ENCODE data around the gene KLHL2. TPM values are rescaled to one million over a fixed set of nuclear protein-coding genes. Genes with fewer than 3 reads are reported as not detected.
"Not testable (repeated sequence)": the region's sequence is repeated elsewhere in the genome, so short reads cannot be mapped to it uniquely, and the experiment has no call there.

KLHL2 gene
- total RNA-seq, 5 donors from 2014 or later (not counting 1 experiment from before 2014, with no cell fraction given): 18.9 to 24.6 (median 21.1) TPM

DNA sequence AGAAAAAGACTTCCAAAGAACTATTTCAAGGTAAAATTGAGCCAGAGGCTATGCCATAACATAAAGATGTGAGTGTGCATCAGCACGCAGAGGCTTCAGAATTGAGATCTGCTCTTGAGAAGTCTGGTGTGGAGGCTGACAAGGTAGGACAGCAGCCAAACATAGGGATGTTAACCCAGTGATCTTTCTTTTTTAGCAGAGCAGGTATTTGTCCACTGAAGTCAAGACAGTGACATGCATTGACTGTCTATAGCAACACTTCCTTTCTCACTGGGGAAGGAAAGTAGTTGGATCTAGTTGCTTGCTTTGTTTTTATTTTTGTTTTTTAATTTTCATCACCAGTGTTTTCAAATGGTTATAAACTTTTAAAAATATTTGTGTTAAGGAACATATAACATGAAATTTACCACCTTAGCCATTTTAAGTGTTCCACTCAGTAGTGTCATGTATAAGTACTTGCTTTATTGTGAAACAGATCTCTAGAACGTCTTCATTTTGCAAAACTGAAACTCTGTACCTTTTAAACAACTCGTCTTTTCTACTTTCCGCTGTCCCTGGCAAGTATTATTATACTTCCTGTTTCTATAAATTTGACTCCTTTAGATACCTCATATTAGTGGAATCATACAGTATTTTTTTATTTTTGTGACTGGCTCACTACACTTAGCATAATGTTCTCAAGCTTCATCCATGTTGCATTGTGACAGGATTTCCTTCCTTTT lies 79.4 kb downstream of the KLHL2 start:
- H3K4me3 ChIP-seq (ENCODE audit: control insufficient read depth in 1 of 2, extremely low read depth in 1 of 2, low read length in 1 of 2); DNase-seq; CTCF ChIA-PET; H3K27me3 ChIP-seq (replicated peaks in 1 of 2; ENCODE audit: control insufficient read depth in 2 of 2, extremely low read depth in 1 of 2, insufficient read depth in 2 of 2, low read length in 1 of 2); H3K9me3 Mint-ChIP-seq; POLR2A ChIA-PET; H3K27me3 Mint-ChIP-seq; H3K9me3 ChIP-seq; H3K4me1 ChIP-seq (ENCODE audit: control insufficient read depth in 1 of 2, extremely low read depth in 1 of 2, insufficient read depth in 2 of 2, low read length in 2 of 2); H3K36me3 ChIP-seq (ENCODE audit: control insufficient read depth in 2 of 2, extremely low read depth in 1 of 2, insufficient read depth in 1 of 2, low read length in 1 of 2): not testable (repeated sequence)
- 64% methylated on average over 1 of the region's 4 CpGs for WGBS (ENCODE audit: insufficient coverage)
- peak overlapping the region; percentile 55 for H3K27ac ChIP-seq (ENCODE audit: low read length)
- peak overlapping the region; percentile 45 to 48 (median 46) for H3K4me3 Mint-ChIP-seq
- H3K4me1 Mint-ChIP-seq: peaks cover 39 to 45% (median 42%) of the 10 kb centered on the region in 3 donors
- peak overlapping the region; percentile 65 to 90 for H3K27ac Mint-ChIP-seq
- ATAC-seq (replicated peaks in 1 of 4): peak; percentile 40 to 57 (median 48)
- H3K36me3 Mint-ChIP-seq: peaks cover 27% of the 10 kb centered on the region

DNA sequence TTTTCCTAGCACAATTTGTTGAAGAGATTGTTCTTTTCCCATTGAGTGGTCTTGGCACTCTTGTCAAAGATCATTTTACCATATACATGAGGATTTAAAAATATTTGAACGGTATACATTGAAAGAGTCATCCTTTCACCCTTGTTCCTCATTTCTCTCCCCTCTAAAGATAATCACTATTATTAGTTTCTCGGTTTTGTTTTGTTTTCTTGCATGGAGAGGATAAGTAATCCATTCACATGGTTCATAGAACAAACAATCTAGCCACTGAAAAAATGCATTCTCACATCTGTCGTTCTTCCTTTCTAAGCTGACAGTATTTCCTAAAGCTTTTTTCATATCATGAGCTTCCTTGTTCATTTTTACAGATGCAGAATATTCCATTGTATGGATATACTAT lies 80.9 kb downstream of the KLHL2 start:
- Histone ChIP-seq H3K4me3 (ENCODE audit: control insufficient read depth in 1 of 2, extremely low read depth in 1 of 2, low read length in 1 of 2) (no peak overlapping the region), H3K4me1 (ENCODE audit: control insufficient read depth in 1 of 2, extremely low read depth in 1 of 2, insufficient read depth in 2 of 2, low read length in 2 of 2) (peaks cover 0 to 3% of the 10 kb centered on the region in 2 experiments), H3K27me3 (replicated peaks in 1 of 2; ENCODE audit: control insufficient read depth in 2 of 2, extremely low read depth in 1 of 2, insufficient read depth in 2 of 2, low read length in 1 of 2) (no peaks in the 10 kb centered on the region), H3K27ac (ENCODE audit: low read length) (no peak overlapping the region), H3K9me3 (no peaks in the 10 kb centered on the region), H3K36me3 (ENCODE audit: control insufficient read depth in 2 of 2, extremely low read depth in 1 of 2, insufficient read depth in 1 of 2, low read length in 1 of 2) (no peaks in the 10 kb centered on the region)
- ATAC-seq (replicated peaks in 1 of 4) (no peak), DNase-seq (no peak)
- H3K27me3 Mint-ChIP-seq: no peaks in the 10 kb centered on the region
- POLR2A ChIA-PET: no interaction called here
- WGBS (ENCODE audit: insufficient coverage): no CpG with 5 or more reads among the region's 3 CpGs
- peaks cover 15% of the 10 kb centered on the region for H3K36me3 Mint-ChIP-seq
- H3K27ac Mint-ChIP-seq: peak overlapping the region in 1 of 2 donors; percentile 35
- peak overlapping the region in 1 of 3 donors; percentile 45 for H3K4me3 Mint-ChIP-seq
- peaks cover 38 to 45% (median 43%) of the 10 kb centered on the region in 3 donors for H3K4me1 Mint-ChIP-seq
- CTCF ChIA-PET: no interaction called here
- H3K9me3 Mint-ChIP-seq: peaks cover 0 to 5% (median 4%) of the 10 kb centered on the region in 3 donors

DNA sequence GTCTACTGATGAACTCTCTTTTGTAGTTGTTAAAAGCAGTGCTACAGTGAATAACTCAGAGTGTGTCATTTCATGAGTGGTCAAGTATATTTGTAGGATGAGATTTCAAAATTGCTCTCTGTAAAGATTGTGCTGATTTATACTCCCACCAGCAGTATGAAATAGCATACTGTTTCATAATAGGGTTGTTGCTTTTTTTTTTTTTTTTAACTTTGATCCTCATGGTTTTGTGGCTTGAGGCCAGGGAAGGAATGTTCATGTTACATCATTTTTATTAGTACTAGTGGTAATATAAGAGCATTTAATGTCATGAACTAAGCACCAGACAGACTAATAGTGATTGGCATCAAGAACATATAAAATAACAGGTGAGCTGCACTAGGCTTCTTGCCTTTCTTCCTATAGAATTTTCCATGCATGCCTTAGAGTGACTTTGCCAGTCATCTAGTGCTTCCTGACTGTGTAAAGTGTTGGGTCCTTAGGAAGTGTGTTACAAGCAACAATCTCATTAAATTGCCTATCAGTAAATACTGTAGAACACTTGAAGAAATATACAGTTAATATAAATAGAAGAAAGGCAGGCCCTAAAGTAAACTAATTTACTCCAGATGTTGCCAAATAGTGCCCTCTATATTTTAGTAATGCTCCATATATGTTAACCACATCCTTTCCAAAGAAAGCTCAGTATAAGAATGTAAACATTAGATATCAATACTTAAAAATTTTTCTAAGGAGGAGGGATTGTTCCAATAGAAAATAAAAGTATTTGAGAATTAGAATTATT lies 81.5 kb downstream of the KLHL2 start:
- no peak for DNase-seq
- H3K27me3 Mint-ChIP-seq: no peaks in the 10 kb centered on the region

GRCh38 chr4:165289423-165289785 lies 82.0 kb downstream of the KLHL2 start:
- H3K36me3 Mint-ChIP-seq: peaks cover 11% of the 10 kb centered on the region
- Histone ChIP-seq H3K4me3 (ENCODE audit: control insufficient read depth in 1 of 2, extremely low read depth in 1 of 2, low read length in 1 of 2) (no peak overlapping the region), H3K27ac (ENCODE audit: low read length) (no peak overlapping the region), H3K36me3 (ENCODE audit: control insufficient read depth in 2 of 2, extremely low read depth in 1 of 2, insufficient read depth in 1 of 2, low read length in 1 of 2) (no peaks in the 10 kb centered on the region), H3K27me3 (replicated peaks in 1 of 2; ENCODE audit: control insufficient read depth in 2 of 2, extremely low read depth in 1 of 2, insufficient read depth in 2 of 2, low read length in 1 of 2) (no peaks in the 10 kb centered on the region), H3K9me3 (no peaks in the 10 kb centered on the region), H3K4me1 (ENCODE audit: control insufficient read depth in 1 of 2, extremely low read depth in 1 of 2, insufficient read depth in 2 of 2, low read length in 2 of 2) (peaks cover 0 to 6% of the 10 kb centered on the region in 2 experiments)
- CTCF ChIA-PET: no interaction called here
- H3K4me1 Mint-ChIP-seq: peaks cover 45 to 50% (median 49%) of the 10 kb centered on the region in 3 donors
- ATAC-seq (replicated peaks in 1 of 4): no peak
- no peak overlapping the region for H3K27ac Mint-ChIP-seq
- POLR2A ChIA-PET: no interaction called here
- no peaks in the 10 kb centered on the region for H3K27me3 Mint-ChIP-seq
- H3K4me3 Mint-ChIP-seq: no peak overlapping the region
- peaks cover 0 to 3% (median 2%) of the 10 kb centered on the region in 3 donors for H3K9me3 Mint-ChIP-seq
- DNase-seq: no peak

More for the DNA sequence above, 81.5 kb downstream of the KLHL2 start:
- H3K4me3 Mint-ChIP-seq: no peak overlapping the region
- H3K9me3 Mint-ChIP-seq: peaks cover 0 to 5% (median 4%) of the 10 kb centered on the region in 3 donors
- H3K36me3 Mint-ChIP-seq: peaks cover 14% of the 10 kb centered on the region
- peaks cover 0 to 3% of the 10 kb centered on the region in 2 experiments for H3K4me1 ChIP-seq (ENCODE audit: control insufficient read depth in 1 of 2, extremely low read depth in 1 of 2, insufficient read depth in 2 of 2, low read length in 2 of 2)
- no peaks in the 10 kb centered on the region for H3K27me3 ChIP-seq (replicated peaks in 1 of 2; ENCODE audit: control insufficient read depth in 2 of 2, extremely low read depth in 1 of 2, insufficient read depth in 2 of 2, low read length in 1 of 2)
- peaks cover 39 to 45% (median 43%) of the 10 kb centered on the region in 3 donors for H3K4me1 Mint-ChIP-seq
- no peak overlapping the region for H3K27ac ChIP-seq (ENCODE audit: low read length)
- no peak for ATAC-seq (replicated peaks in 1 of 4)
- CTCF ChIA-PET: no interaction called here
- H3K27ac Mint-ChIP-seq: no peak overlapping the region
- no peaks in the 10 kb centered on the region for H3K36me3 ChIP-seq (ENCODE audit: control insufficient read depth in 2 of 2, extremely low read depth in 1 of 2, insufficient read depth in 1 of 2, low read length in 1 of 2)
- H3K9me3 ChIP-seq: no peaks in the 10 kb centered on the region
- POLR2A ChIA-PET: no interaction called here
- H3K4me3 ChIP-seq (ENCODE audit: control insufficient read depth in 1 of 2, extremely low read depth in 1 of 2, low read length in 1 of 2): no peak overlapping the region

DNA sequence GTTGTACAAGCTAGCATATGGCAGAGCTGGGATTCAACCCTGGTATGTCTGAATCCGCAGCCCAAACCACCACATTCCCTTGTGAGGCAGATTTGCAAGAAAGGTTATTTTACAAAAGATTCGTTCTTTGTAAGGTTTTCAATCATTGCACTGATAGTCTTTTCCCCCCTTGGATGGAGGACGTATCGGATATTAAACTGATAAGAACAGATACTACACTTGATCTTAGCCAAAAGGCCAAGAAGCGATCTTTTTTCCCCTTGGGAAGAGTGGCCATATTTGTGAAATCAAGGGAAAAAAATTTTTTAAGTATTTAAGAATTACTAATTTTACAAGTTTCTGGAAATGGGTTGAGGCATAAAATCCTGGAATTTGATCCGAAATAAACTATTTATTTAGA lies 85.7 kb downstream of the KLHL2 start:
- DNase-seq: no peak
- peaks cover 0 to 12% of the 10 kb centered on the region in 2 experiments for H3K4me1 ChIP-seq (ENCODE audit: control insufficient read depth in 1 of 2, extremely low read depth in 1 of 2, insufficient read depth in 2 of 2, low read length in 2 of 2)
- ChIA-PET CTCF (interaction anchor here in 1 of 2 donors (0.6 to 1.1 kb wide), 2 partner anchors 9 to 1743 kb away, joined by 3 read pairs; no protein-coding TSS in a partner anchor), POLR2A (interaction anchor here in 1 of 2 donors (0.7 kb wide), 1 partner anchor 97 kb away, joined by 4 read pairs; no protein-coding TSS in a partner anchor)
- H3K27ac ChIP-seq (ENCODE audit: low read length): no peak overlapping the region
- no peaks in the 10 kb centered on the region for H3K27me3 Mint-ChIP-seq
- no peak overlapping the region for H3K4me3 ChIP-seq (ENCODE audit: control insufficient read depth in 1 of 2, extremely low read depth in 1 of 2, low read length in 1 of 2)
- H3K36me3 Mint-ChIP-seq: peaks cover 22% of the 10 kb centered on the region
- H3K4me3 Mint-ChIP-seq: no peak overlapping the region
- H3K27me3 ChIP-seq (replicated peaks in 1 of 2; ENCODE audit: control insufficient read depth in 2 of 2, extremely low read depth in 1 of 2, insufficient read depth in 2 of 2, low read length in 1 of 2): no peaks in the 10 kb centered on the region
- no CpG with 5 or more reads among the region's 6 CpGs for WGBS (ENCODE audit: insufficient coverage)
- no peaks in the 10 kb centered on the region for H3K9me3 ChIP-seq
- H3K27ac Mint-ChIP-seq: peak overlapping the region in 1 of 2 donors; percentile 11
- no peaks in the 10 kb centered on the region for H3K9me3 Mint-ChIP-seq
- ATAC-seq (replicated peaks in 1 of 4): no peak
- H3K36me3 ChIP-seq (ENCODE audit: control insufficient read depth in 2 of 2, extremely low read depth in 1 of 2, insufficient read depth in 1 of 2, low read length in 1 of 2): peaks cover 0 to 15% of the 10 kb centered on the region in 2 donors
- H3K4me1 Mint-ChIP-seq: peaks cover 29 to 41% (median 36%) of the 10 kb centered on the region in 3 donors

- H3K27me3 ChIP-seq (replicated peaks in 1 of 2; ENCODE audit: control insufficient read depth in 2 of 2, extremely low read depth in 1 of 2, insufficient read depth in 2 of 2, low read length in 1 of 2): no peaks in the 10 kb centered on the region
- POLR2A ChIA-PET: no interaction called here
- peak overlapping the region; percentile 53 to 84 for H3K27ac Mint-ChIP-seq
- CTCF ChIA-PET: interaction anchor here (0.6 to 0.8 kb wide), 4 partner anchors 34 to 163 kb away, joined by 3 to 5 read pairs (median 4); no protein-coding TSS in a partner anchor
- no peaks in the 10 kb centered on the region for H3K9me3 Mint-ChIP-seq
- no peak overlapping the region for H3K4me3 ChIP-seq (ENCODE audit: control insufficient read depth in 1 of 2, extremely low read depth in 1 of 2, low read length in 1 of 2)
- H3K4me1 Mint-ChIP-seq: peaks cover 19 to 31% (median 26%) of the 10 kb centered on the region in 3 donors
- H3K36me3 ChIP-seq (ENCODE audit: control insufficient read depth in 2 of 2, extremely low read depth in 1 of 2, insufficient read depth in 1 of 2, low read length in 1 of 2): peaks cover 0 to 20% of the 10 kb centered on the region in 2 donors
- peaks cover 30% of the 10 kb centered on the region for H3K36me3 Mint-ChIP-seq
- H3K9me3 ChIP-seq: no peaks in the 10 kb centered on the region
- DNase-seq: no peak
- H3K4me1 ChIP-seq (ENCODE audit: control insufficient read depth in 1 of 2, extremely low read depth in 1 of 2, insufficient read depth in 2 of 2, low read length in 2 of 2): peaks cover 0 to 12% of the 10 kb centered on the region in 2 experiments
- ATAC-seq (replicated peaks in 1 of 4): no peak
- WGBS (ENCODE audit: insufficient coverage): no CpG with 5 or more reads among the region's 2 CpGs
- peak overlapping the region in 1 of 3 donors; percentile 59 for H3K4me3 Mint-ChIP-seq
- H3K27ac ChIP-seq (ENCODE audit: low read length): no peak overlapping the region
- H3K27me3 Mint-ChIP-seq: no peaks in the 10 kb centered on the region
Measured at GRCh38 chr4:165293927-165294649, 86.7 kb downstream of the KLHL2 start.

Measured in T-cell (primary cell).